Anterior cingulate cortex (tissue), 58 donors: Measurements from ENCODE around the gene STUB1.
A peak's percentile ranks its signal among the peaks of the same experiment; 100 is the strongest.

ENCODE experiments used
- DNase-seq, 58 donors: peaks; one replicate each; lab custom pipeline; 2025; lab: John Stamatoyannopoulos, UW

STUB1 gene

GRCh38 chr16:642189-643049 lies 37.8 kb upstream of the STUB1 start:
- peak in 26 of 58 donors; percentile 11 to 54 (median 33) for DNase-seq

GRCh38 chr16:643050-643368 lies 37.2 kb upstream of the STUB1 start:
- DNase-seq = peak in 1 of 58 donors; percentile 33

- DNase-seq = no peak
These were observed 35.7 kb upstream of the STUB1 start for GRCh38 chr16:644556-644955.

GRCh38 chr16:645852-646678 lies 34.1 kb upstream of the STUB1 start:
- no peak for DNase-seq

GRCh38 chr16:646679-647172 lies 33.5 kb upstream of the STUB1 start:
- DNase-seq = no peak

GRCh38 chr16:647173-647902 lies 32.9 kb upstream of the STUB1 start:
- DNase-seq = peak in 3 of 58 donors; percentile 15 to 32 (median 30)

- DNase-seq = peak in 3 of 58 donors; percentile 21 to 27 (median 24)
These were observed 32.0 kb upstream of the STUB1 start for GRCh38 chr16:648071-648780.

GRCh38 chr16:648781-649589 lies 31.2 kb upstream of the STUB1 start, which contains the start of gene WDR90:
Gene WDR90 (plus strand): TSS chr16:649365. CDS start chr16:649417, 52 bp downstream.
- peak; percentile 50 to 97 (median 88) for DNase-seq

- DNase-seq = no peak
These were observed 30.6 kb upstream of the STUB1 start for GRCh38 chr16:649631-650030.

- no peak for DNase-seq
These were observed 28.4 kb upstream of the STUB1 start for GRCh38 chr16:651844-652243.

- DNase-seq = no peak
These were observed 27.5 kb upstream of the STUB1 start for GRCh38 chr16:652454-653305.

- no peak for DNase-seq
These were observed 26.2 kb upstream of the STUB1 start for GRCh38 chr16:654034-654433.

- DNase-seq = no peak
These were observed 22.7 kb upstream of the STUB1 start for GRCh38 chr16:657487-657886.

GRCh38 chr16:658679-659571 lies 21.3 kb upstream of the STUB1 start:
- no peak for DNase-seq

- DNase-seq = no peak
These were observed 20.6 kb upstream of the STUB1 start for GRCh38 chr16:659618-660017.

- no peak for DNase-seq
These were observed 20.1 kb upstream of the STUB1 start for GRCh38 chr16:660132-660458.
